Endothelial cell of umbilical vein (primary cell): ENCODE results near the gene ERG. TPM values are rescaled to one million over a fixed set of nuclear protein-coding genes. Genes with fewer than 3 reads are reported as not detected.

Source experiments
- BruUV-seq: library from RNA; stranded (reverse); fragments of 400-500 nt; replicated peaks from 2 replicates; lab custom pipeline; 2021; lab: Mats Ljungman, UMichigan
- CTCF ChIA-PET: fragments of 300-600, 350-600 bp; sonication (Branson Sonifier 250); formaldehyde crosslinking; loops from one replicate; lab custom pipeline; 2021; ENCODE audit warnings: antibody characterized with exemption, inconsistent platforms; lab: Charles Lee
- POLR2A ChIA-PET: fragments of 300-600, 350-600 bp; sonication (Branson Sonifier 250); formaldehyde crosslinking; loops from one replicate; lab custom pipeline; 2021; ENCODE audit warnings: antibody characterized with exemption, inconsistent platforms; lab: Charles Lee
- DNase-seq: peaks from one replicate; pipeline ENCODE4 v3.0.0-alpha.2; 2011; ENCODE audit warnings: low read depth, low spot score
- FAIRE-seq: peaks from 2 replicates; lab custom pipeline; 2011; peaks lifted over from hg19 to GRCh38; lab: Jason Lieb, UNC
- H2AFZ ChIP-seq: 2 replicates; pipeline ENCODE4 v1.6.0; 2012; ENCODE audit warnings: low read depth, low read length, control low read depth, inconsistent platforms
- H3K27ac ChIP-seq: 2 replicates; pipeline ENCODE4 v1.5.1; 2011; ENCODE audit warnings: low read depth, mild to moderate bottlenecking, control low read depth, low read length, moderate library complexity; ENCODE audit not compliant: insufficient read depth
- H3K27me3 ChIP-seq, 2 experiments: 2 replicates each; pipeline versions ENCODE4 v1.6.0 to v1.6.1; 2011; ENCODE audit warnings: low read length in 2 of 2, mixed read lengths in 1 of 2; ENCODE audit not compliant: control insufficient read depth in 2 of 2, insufficient read depth in 2 of 2
- H3K36me3 ChIP-seq, 2 experiments: 2 replicates in 1 of 2; 3 replicates in 1 of 2; pipeline ENCODE4 v1.5.1; 2011; ENCODE audit warnings: low read length in 2 of 2, mild to moderate bottlenecking in 1 of 2, moderate library complexity in 1 of 2; ENCODE audit not compliant: control insufficient read depth in 2 of 2, insufficient read depth in 2 of 2; ENCODE audit errors: extremely low read depth in 1 of 2
- H3K4me1 ChIP-seq: 3 replicates; pipeline ENCODE4 v1.5.1; 2011; ENCODE audit warnings: mild to moderate bottlenecking, low read length; ENCODE audit not compliant: control insufficient read depth, insufficient read depth; ENCODE audit errors: extremely low read depth
- H3K4me2 ChIP-seq: 2 replicates; pipeline ENCODE4 v1.6.1; 2011; ENCODE audit warnings: low read length, control low read depth, mixed read lengths; ENCODE audit not compliant: insufficient read depth
- H3K4me3 ChIP-seq, 3 experiments: fragments of 200-600 bp in 1 of 3; sonication (generic), shearing (Covaris generic) in 1 of 3; replicated peaks in 1 of 3; 2 replicates each; pipeline ENCODE4 v1.5.1; 2011 to 2016; ENCODE audit warnings: control low read depth in 3 of 3, low read length in 3 of 3, mild to moderate bottlenecking in 2 of 3, inconsistent platforms in 1 of 3, low read depth in 1 of 3, moderate library complexity in 1 of 3; ENCODE audit not compliant: insufficient read depth in 1 of 3
- H3K79me2 ChIP-seq: 2 replicates; pipeline ENCODE4 v1.6.0; 2012; ENCODE audit warnings: low read length, inconsistent platforms; ENCODE audit not compliant: control insufficient read depth, insufficient read depth
- H3K9ac ChIP-seq: replicated peaks from 2 replicates; pipeline ENCODE3; 2011; ENCODE audit warnings: low read length, control low read depth; ENCODE audit not compliant: insufficient read depth; ENCODE audit errors: extremely low read depth
- H3K9me1 ChIP-seq: replicated peaks from 3 replicates; pipeline ENCODE4 v1.6.0; 2011; ENCODE audit warnings: mild to moderate bottlenecking, low read length; ENCODE audit not compliant: control insufficient read depth, insufficient read depth; ENCODE audit errors: extremely low read depth
- H3K9me3 ChIP-seq: replicated peaks from 2 replicates; pipeline ENCODE4 v1.5.1; 2012; ENCODE audit warnings: low read length, inconsistent platforms; ENCODE audit not compliant: control insufficient read depth, insufficient read depth
- H4K20me1 ChIP-seq: replicated peaks from 2 replicates; pipeline ENCODE3; 2011; ENCODE audit warnings: mild to moderate bottlenecking, low read length; ENCODE audit not compliant: control insufficient read depth, insufficient read depth; ENCODE audit errors: extremely low read depth
- EZH2 ChIP-seq: IDR thresholded peaks from 2 replicates; pipeline ENCODE4 v1.6.1; 2012; ENCODE audit warnings: borderline replicate concordance, low read depth, mild to moderate bottlenecking, moderate library complexity, low read length, inconsistent platforms; ENCODE audit not compliant: severe bottlenecking
- FOS ChIP-seq: IDR thresholded peaks from 2 replicates; pipeline ENCODE4 v1.6.1; 2011; ENCODE audit warnings: mild to moderate bottlenecking, low read length, moderate library complexity, borderline replicate concordance; ENCODE audit not compliant: insufficient read depth
- GATA2 ChIP-seq: IDR thresholded peaks from 2 replicates; pipeline ENCODE4 v1.7.0; 2011; ENCODE audit warnings: low read depth, mild to moderate bottlenecking, moderate library complexity, mixed read lengths, low read length; ENCODE audit not compliant: insufficient read length, insufficient read depth
- JUN ChIP-seq: IDR thresholded peaks from 2 replicates; pipeline ENCODE4 v1.6.1; 2011; ENCODE audit warnings: borderline replicate concordance, low read depth; ENCODE audit not compliant: insufficient read length, insufficient read depth
- MYC ChIP-seq: IDR thresholded peaks from one replicate; pipeline ENCODE4 v1.6.1; 2011; ENCODE audit warnings: mild to moderate bottlenecking, low read depth, low read length
- POLR2A ChIP-seq: IDR thresholded peaks from 2 replicates; pipeline ENCODE4 v1.6.1; 2012; ENCODE audit warnings: low read depth, mild to moderate bottlenecking, control low read depth, low read length
- POLR2AphosphoS5 ChIP-seq: IDR thresholded peaks from 2 replicates; pipeline ENCODE4 v1.6.1; 2012; ENCODE audit warnings: low read depth, mild to moderate bottlenecking, control low read depth, low read length, moderate library complexity; ENCODE audit not compliant: insufficient read depth
- dilution Hi-C: fragments of 300-500 bp; cut with MboI; formaldehyde crosslinking; loops from one replicate; pipeline ENCODE4 v1.15.0; 2019; ENCODE audit warnings: low sequenced_read_pairs; ENCODE audit not compliant: extremely low pct_ligation_motif_present
- intact Hi-C: fragments of 100-400 bp; cut with micrococcal nuclease; formaldehyde crosslinking; loops from one replicate; pipeline ENCODE4 v1.10.0; 2022
- polyA plus RNA-seq, 4 experiments: library from polyadenylated mRNA; depleted of rRNA in 3 of 4; stranded (reverse) in 3 of 4; unstranded in 1 of 4; fragments of >200 nt; gene quantifications; 2 replicates each; pipeline versions ENCODE4 v1.2.1 to v1.2.3, GENCODE V29; 2011 to 2012; ENCODE audit warnings: missing spikeins in 1 of 4
- total RNA-seq: library from RNA; stranded (reverse); gene quantifications from 2 replicates; pipeline ENCODE4 v1.2.3, GENCODE V29; 2021
- TF ChIP-seq, protein P1 (sequence below), 2 donors: IDR thresholded peaks; 1 replicate in 1 of 2; 2 replicates in 1 of 2; pipeline ENCODE4 v1.5.1; 2011; ENCODE audit warnings: low read length in 2 of 2, mild to moderate bottlenecking in 2 of 2, moderate library complexity in 2 of 2, control low read depth in 1 of 2, inconsistent platforms in 1 of 2, low read depth in 1 of 2; ENCODE audit not compliant: insufficient read depth in 1 of 2; ENCODE audit errors: extremely low read depth in 1 of 2
- TF ChIP-seq, protein P2 (sequence below): IDR thresholded peaks from 2 replicates; pipeline ENCODE4 v1.6.1; 2011; ENCODE audit not compliant: insufficient read depth, insufficient read length

ERG gene
- total and polyA plus RNA-seq, 2 donors (not counting 3 experiments of a cell fraction or from before 2014, with no cell fraction given): 173 to 210 TPM

DNA sequence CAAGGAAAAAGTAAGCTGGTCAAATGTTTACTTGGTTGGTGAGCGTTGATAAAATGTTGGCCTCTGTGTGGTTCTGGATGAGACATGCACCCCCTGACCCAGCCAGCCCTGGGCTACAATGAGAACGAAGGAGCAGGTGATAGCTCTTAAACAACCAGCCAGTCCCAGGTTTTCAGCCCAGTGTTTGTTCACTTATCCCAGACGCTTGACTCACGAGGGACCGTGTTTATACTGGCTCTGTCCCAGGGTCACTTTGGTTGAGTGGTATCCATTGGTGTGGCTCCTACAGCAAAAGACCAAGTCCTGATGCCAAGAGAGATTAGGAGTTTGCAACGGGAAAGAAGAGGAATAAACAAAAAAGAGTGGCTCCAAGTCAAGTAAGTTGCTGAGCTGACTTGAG, 154.6 kb downstream of the ERG start:
- TF ChIP-seq POLR2AphosphoS5 (peak; percentile 36), GATA2 (peak; percentile 90)
- TF ChIP-seq, protein P1, sequence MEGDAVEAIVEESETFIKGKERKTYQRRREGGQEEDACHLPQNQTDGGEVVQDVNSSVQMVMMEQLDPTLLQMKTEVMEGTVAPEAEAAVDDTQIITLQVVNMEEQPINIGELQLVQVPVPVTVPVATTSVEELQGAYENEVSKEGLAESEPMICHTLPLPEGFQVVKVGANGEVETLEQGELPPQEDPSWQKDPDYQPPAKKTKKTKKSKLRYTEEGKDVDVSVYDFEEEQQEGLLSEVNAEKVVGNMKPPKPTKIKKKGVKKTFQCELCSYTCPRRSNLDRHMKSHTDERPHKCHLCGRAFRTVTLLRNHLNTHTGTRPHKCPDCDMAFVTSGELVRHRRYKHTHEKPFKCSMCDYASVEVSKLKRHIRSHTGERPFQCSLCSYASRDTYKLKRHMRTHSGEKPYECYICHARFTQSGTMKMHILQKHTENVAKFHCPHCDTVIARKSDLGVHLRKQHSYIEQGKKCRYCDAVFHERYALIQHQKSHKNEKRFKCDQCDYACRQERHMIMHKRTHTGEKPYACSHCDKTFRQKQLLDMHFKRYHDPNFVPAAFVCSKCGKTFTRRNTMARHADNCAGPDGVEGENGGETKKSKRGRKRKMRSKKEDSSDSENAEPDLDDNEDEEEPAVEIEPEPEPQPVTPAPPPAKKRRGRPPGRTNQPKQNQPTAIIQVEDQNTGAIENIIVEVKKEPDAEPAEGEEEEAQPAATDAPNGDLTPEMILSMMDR (IDR thresholded peaks at IDR 0.05; ENCODE audit: extremely low read depth in 1 of 2, insufficient read depth in 1 of 2, low read depth in 1 of 2, low read length in 2 of 2): no peak
- ChIA-PET CTCF (interaction anchor here (0.7 to 2.2 kb wide), 17 partner anchors 9 to 643 kb away, joined by 3 to 26 read pairs (median 3); no protein-coding TSS in a partner anchor), POLR2A (no interaction called here)
- intact Hi-C loops (no loop called here), dilution Hi-C loops (no loop called here)
- Histone ChIP-seq H3K27ac (peak overlapping the region; percentile 40), H3K4me1 (peaks cover 15% of the 10 kb centered on the region), H3K9me3 (no peaks in the 10 kb centered on the region), H3K36me3 (no peaks in the 10 kb centered on the region), H2AFZ (peak overlapping the region; percentile 28), H3K4me3 (no peak overlapping the region), H3K79me2 (no peaks in the 10 kb centered on the region), H4K20me1 (no peaks in the 10 kb centered on the region), H3K9me1 (no peaks in the 10 kb centered on the region), H3K27me3 (no peaks in the 10 kb centered on the region), H3K9ac (no peak overlapping the region), H3K4me2 (peak overlapping the region; percentile 54)
- DNase-seq (peak; percentile 89), FAIRE-seq (peak; percentile 84)
- no TSS peak for BruUV-seq

DNA sequence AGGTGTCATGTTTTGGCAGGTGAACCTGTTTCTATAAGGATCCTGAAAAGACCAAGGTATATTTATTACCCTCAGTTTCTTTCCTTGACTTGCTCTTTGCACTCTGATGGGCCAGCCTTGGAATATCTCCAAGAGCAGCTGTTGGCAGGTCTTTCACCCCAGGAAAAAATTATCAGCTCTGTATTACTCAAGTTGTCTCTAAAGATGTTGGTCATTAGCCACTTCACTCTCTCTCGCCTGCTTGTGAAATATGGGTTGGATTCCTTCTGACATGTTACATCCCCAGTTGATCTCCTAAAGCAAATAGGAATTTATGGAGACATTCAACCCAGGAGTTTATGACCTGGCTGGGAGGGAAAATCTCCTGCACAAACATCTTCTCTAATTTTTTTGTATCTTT, 155.5 kb downstream of the ERG start:
- no peaks in the 10 kb centered on the region for H3K36me3 ChIP-seq
- ChIA-PET POLR2A (no interaction called here), CTCF (interaction anchor here (1.2 to 2.2 kb wide), 6 partner anchors 10 to 642 kb away, joined by 3 to 26 read pairs (median 4); no protein-coding TSS in a partner anchor)
- H2AFZ ChIP-seq: no peak overlapping the region
- no peaks in the 10 kb centered on the region for H3K27me3 ChIP-seq
- DNase-seq (no peak), FAIRE-seq (peak; percentile 33)
- dilution Hi-C loops: no loop called here
- no peaks in the 10 kb centered on the region for H4K20me1 ChIP-seq
- peaks cover 15% of the 10 kb centered on the region for H3K4me1 ChIP-seq
- intact Hi-C loops: no loop called here
- no peaks in the 10 kb centered on the region for H3K9me3 ChIP-seq
- TF ChIP-seq MYC (no peak), POLR2A (no peak), GATA2 (no peak), JUN (no peak), POLR2AphosphoS5 (no peak), EZH2 (no peak), FOS (no peak)
- TF ChIP-seq, protein P1 (IDR thresholded peaks at IDR 0.05; ENCODE audit: extremely low read depth in 1 of 2, insufficient read depth in 1 of 2, low read depth in 1 of 2, low read length in 2 of 2): no peak
- TF ChIP-seq, protein P2, sequence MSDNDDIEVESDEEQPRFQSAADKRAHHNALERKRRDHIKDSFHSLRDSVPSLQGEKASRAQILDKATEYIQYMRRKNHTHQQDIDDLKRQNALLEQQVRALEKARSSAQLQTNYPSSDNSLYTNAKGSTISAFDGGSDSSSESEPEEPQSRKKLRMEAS: no peak
- H3K9ac ChIP-seq: no peak overlapping the region
- no peak overlapping the region for H3K27ac ChIP-seq
- H3K4me3 ChIP-seq: no peak overlapping the region
- no peak overlapping the region for H3K4me2 ChIP-seq
- no peaks in the 10 kb centered on the region for H3K9me1 ChIP-seq
- no TSS peak for BruUV-seq
- H3K79me2 ChIP-seq: no peaks in the 10 kb centered on the region
